Measurements from ENCODE around the gene ZNHIT2. TPM values are rescaled to one million over a fixed set of nuclear protein-coding genes. Genes with fewer than 3 reads are reported as not detected.

The ZNHIT2 gene
- total RNA-seq, 1 experiment from 2014 or later = 13.2 TPM

- H3K4me3 Mint-ChIP-seq (ENCODE audit: low read depth, unreplicated experiment) = no peak overlapping the region
- DNase-seq = no peak
- no peaks in the 10 kb centered on the region for H3K36me3 Mint-ChIP-seq (ENCODE audit: insufficient read depth, unreplicated experiment)
- H3K27me3 Mint-ChIP-seq (ENCODE audit: unreplicated experiment) = no peaks in the 10 kb centered on the region
- no TSS peak for BruUV-seq (replicated peaks)
- CTCF ChIA-PET = interaction anchor here (0.7 kb wide), 1 partner anchor 285 kb away, joined by 3 read pairs; no protein-coding TSS in a partner anchor
- no peaks in the 10 kb centered on the region for H3K4me1 Mint-ChIP-seq (ENCODE audit: low read depth, unreplicated experiment)
- H3K27ac Mint-ChIP-seq (ENCODE audit: unreplicated experiment) = no peak overlapping the region
- TF ChIP-seq, protein P1, sequence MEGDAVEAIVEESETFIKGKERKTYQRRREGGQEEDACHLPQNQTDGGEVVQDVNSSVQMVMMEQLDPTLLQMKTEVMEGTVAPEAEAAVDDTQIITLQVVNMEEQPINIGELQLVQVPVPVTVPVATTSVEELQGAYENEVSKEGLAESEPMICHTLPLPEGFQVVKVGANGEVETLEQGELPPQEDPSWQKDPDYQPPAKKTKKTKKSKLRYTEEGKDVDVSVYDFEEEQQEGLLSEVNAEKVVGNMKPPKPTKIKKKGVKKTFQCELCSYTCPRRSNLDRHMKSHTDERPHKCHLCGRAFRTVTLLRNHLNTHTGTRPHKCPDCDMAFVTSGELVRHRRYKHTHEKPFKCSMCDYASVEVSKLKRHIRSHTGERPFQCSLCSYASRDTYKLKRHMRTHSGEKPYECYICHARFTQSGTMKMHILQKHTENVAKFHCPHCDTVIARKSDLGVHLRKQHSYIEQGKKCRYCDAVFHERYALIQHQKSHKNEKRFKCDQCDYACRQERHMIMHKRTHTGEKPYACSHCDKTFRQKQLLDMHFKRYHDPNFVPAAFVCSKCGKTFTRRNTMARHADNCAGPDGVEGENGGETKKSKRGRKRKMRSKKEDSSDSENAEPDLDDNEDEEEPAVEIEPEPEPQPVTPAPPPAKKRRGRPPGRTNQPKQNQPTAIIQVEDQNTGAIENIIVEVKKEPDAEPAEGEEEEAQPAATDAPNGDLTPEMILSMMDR (IDR thresholded peaks at IDR 0.05; ENCODE audit: unreplicated experiment) = no peak
- intact Hi-C loops (cut with micrococcal nuclease; ENCODE audit: unreplicated experiment) = no loop called here
- no peaks in the 10 kb centered on the region for H3K9me3 Mint-ChIP-seq (ENCODE audit: low read depth, unreplicated experiment)
These were observed 44.9 kb downstream of the ZNHIT2 start for GRCh38 chr11:65072631-65072966.

DNA sequence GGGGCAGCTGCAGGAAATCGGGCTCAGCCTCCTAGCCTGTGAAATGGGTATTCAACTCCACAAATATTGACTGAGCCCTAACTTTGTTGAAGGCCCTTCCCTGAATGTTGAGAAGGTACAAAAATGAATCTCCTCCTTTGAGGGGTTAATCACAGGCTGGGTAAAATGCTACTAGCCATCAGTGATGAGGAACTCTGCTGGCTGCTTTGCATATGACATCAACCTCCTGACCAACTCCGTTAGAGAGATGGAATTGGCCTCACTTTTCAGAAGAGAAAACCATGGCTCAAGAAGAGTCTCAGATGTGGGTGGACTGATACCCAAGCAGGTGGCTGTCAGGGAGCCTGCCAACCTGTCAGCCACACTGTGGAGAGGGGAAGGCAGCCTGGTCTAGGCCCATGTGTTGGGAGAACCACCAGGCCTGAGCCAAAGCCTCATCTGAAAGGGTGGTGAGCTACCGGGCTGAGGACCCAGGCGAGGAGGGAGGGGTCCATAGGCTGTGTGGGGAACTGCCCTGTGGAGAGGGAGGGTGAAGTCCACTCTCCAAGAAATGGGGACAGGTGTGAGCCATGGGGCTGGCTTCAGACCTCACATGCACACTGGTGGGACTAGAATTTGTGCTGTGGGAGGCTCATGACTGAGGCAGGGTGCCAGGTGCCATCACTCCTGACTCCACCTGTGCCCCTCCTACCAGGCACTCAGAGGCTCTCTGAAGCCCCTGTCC is 45.4 kb downstream of the ZNHIT2 start:
- Mint-ChIP-seq H3K9me3 (ENCODE audit: low read depth, unreplicated experiment) (no peaks in the 10 kb centered on the region), H3K27ac (ENCODE audit: unreplicated experiment) (no peak overlapping the region), H3K4me3 (ENCODE audit: low read depth, unreplicated experiment) (no peak overlapping the region), H3K36me3 (ENCODE audit: insufficient read depth, unreplicated experiment) (no peaks in the 10 kb centered on the region), H3K4me1 (ENCODE audit: low read depth, unreplicated experiment) (no peaks in the 10 kb centered on the region), H3K27me3 (ENCODE audit: unreplicated experiment) (no peaks in the 10 kb centered on the region)
- BruUV-seq (replicated peaks) = no TSS peak
- CTCF ChIA-PET = interaction anchor here (0.7 kb wide), 1 partner anchor 284 kb away, joined by 3 read pairs; no protein-coding TSS in a partner anchor
- DNase-seq = no peak
- intact Hi-C loops (cut with micrococcal nuclease; ENCODE audit: unreplicated experiment) = no loop called here
- TF ChIP-seq, protein P1 (IDR thresholded peaks at IDR 0.05; ENCODE audit: unreplicated experiment) = no peak

GRCh38 chr11:65069217-65069616 is 48.3 kb downstream of the ZNHIT2 start:
- no peak overlapping the region for H3K4me3 Mint-ChIP-seq (ENCODE audit: low read depth, unreplicated experiment)
- TF ChIP-seq, protein P1 (IDR thresholded peaks at IDR 0.05; ENCODE audit: unreplicated experiment) = no peak
- H3K4me1 Mint-ChIP-seq (ENCODE audit: low read depth, unreplicated experiment) = no peaks in the 10 kb centered on the region
- H3K27ac Mint-ChIP-seq (ENCODE audit: unreplicated experiment) = no peak overlapping the region
- no peaks in the 10 kb centered on the region for H3K27me3 Mint-ChIP-seq (ENCODE audit: unreplicated experiment)
- DNase-seq = no peak
- H3K36me3 Mint-ChIP-seq (ENCODE audit: insufficient read depth, unreplicated experiment) = peaks cover 4% of the 10 kb centered on the region
- H3K9me3 Mint-ChIP-seq (ENCODE audit: low read depth, unreplicated experiment) = no peaks in the 10 kb centered on the region
- BruUV-seq (replicated peaks) = no TSS peak
- CTCF ChIA-PET = interaction anchor here (0.6 kb wide), 2 partner anchors 57 to 95 kb away, joined by 3 to 4 read pairs; no protein-coding TSS in a partner anchor
- intact Hi-C loops (cut with micrococcal nuclease; ENCODE audit: unreplicated experiment) = no loop called here

- TF ChIP-seq, protein P1 (IDR thresholded peaks at IDR 0.05; ENCODE audit: unreplicated experiment) = no peak
- Mint-ChIP-seq H3K4me1 (ENCODE audit: low read depth, unreplicated experiment) (no peaks in the 10 kb centered on the region), H3K27me3 (ENCODE audit: unreplicated experiment) (peaks cover 9% of the 10 kb centered on the region), H3K9me3 (ENCODE audit: low read depth, unreplicated experiment) (no peaks in the 10 kb centered on the region), H3K4me3 (ENCODE audit: low read depth, unreplicated experiment) (no peak overlapping the region), H3K27ac (ENCODE audit: unreplicated experiment) (no peak overlapping the region), H3K36me3 (ENCODE audit: insufficient read depth, unreplicated experiment) (peaks cover 4% of the 10 kb centered on the region)
- intact Hi-C loops (cut with micrococcal nuclease; ENCODE audit: unreplicated experiment) = no loop called here
- BruUV-seq (replicated peaks) = no TSS peak
- DNase-seq = no peak
- CTCF ChIA-PET = no interaction called here
These were observed 50.1 kb downstream of the ZNHIT2 start for GRCh38 chr11:65067446-65067845.

Data from Calu3 (cell line).